Raji (cell line): Measurements from ENCODE around the gene MCAT.

ENCODE experiments used
- POLR2A ChIP-seq: IDR thresholded peaks from 2 replicates; pipeline ENCODE4 v1.6.1; 2011; ENCODE audit warnings: low read depth, low read length, control low read depth; ENCODE audit not compliant: insufficient read depth

The MCAT gene, protein sequence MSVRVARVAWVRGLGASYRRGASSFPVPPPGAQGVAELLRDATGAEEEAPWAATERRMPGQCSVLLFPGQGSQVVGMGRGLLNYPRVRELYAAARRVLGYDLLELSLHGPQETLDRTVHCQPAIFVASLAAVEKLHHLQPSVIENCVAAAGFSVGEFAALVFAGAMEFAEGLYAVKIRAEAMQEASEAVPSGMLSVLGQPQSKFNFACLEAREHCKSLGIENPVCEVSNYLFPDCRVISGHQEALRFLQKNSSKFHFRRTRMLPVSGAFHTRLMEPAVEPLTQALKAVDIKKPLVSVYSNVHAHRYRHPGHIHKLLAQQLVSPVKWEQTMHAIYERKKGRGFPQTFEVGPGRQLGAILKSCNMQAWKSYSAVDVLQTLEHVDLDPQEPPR

GRCh38 chr22:43142880-43143562, at the start of gene MCAT:
TSS of gene MCAT (minus strand) at chr22:43143398. CDS start at chr22:43143348, 50 bp downstream.
- TF ChIP-seq POLR2A = peak; percentile 86

DNA sequence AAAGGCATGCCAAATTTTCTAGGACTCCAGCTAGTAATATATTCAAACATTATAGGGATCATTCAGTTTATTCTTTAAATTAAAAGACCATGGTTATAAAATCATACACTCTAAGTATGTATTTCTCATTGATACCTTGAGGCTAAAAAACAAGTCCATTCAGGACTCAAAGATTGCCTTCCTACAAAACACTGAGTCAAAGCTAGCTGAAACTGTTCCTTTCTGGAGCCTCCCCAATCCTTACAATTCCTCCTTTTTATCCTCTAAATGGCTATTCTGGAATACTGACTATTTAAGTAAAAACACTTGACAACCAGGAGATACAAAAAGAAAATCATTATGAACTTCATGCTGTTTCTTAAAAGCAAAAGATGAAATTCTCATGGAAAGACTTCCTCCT, 48.6 kb upstream of the MCAT start:
- TF ChIP-seq POLR2A = no peak

DNA sequence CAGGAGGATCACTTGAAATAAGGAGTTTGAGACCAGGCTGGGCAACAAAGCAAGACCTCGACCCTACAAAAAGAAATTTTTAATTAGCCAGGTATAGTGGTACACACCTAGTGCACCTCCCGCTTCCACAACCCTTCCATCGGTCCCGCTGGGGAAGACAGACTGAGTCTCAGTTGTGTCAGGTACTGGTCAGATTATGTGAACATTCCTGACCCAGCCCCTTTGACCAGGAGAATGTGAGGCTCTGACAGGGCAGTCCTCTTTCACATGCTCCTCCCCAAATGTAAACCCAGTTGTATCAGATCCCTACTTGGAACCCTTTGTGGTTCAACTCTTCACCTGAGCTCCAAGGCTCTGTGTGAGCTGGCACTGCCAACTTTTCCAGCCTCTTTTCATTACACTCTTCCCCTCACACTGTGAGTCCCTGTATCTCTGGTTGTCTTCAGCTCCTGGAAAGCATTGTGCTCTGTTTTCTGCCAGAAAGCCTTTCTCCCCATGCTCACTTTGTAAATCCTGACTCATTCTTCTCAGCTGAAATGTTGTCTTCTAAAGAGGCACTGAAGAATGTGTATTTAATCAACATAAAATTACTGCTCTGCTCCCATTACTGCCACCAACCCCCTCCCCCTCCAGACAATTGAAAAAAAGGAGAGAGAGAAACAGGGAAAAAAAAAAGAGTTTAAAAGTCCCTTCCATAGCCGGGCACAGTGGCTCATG, 45.8 kb upstream of the MCAT start:
- TF ChIP-seq POLR2A = no peak

DNA sequence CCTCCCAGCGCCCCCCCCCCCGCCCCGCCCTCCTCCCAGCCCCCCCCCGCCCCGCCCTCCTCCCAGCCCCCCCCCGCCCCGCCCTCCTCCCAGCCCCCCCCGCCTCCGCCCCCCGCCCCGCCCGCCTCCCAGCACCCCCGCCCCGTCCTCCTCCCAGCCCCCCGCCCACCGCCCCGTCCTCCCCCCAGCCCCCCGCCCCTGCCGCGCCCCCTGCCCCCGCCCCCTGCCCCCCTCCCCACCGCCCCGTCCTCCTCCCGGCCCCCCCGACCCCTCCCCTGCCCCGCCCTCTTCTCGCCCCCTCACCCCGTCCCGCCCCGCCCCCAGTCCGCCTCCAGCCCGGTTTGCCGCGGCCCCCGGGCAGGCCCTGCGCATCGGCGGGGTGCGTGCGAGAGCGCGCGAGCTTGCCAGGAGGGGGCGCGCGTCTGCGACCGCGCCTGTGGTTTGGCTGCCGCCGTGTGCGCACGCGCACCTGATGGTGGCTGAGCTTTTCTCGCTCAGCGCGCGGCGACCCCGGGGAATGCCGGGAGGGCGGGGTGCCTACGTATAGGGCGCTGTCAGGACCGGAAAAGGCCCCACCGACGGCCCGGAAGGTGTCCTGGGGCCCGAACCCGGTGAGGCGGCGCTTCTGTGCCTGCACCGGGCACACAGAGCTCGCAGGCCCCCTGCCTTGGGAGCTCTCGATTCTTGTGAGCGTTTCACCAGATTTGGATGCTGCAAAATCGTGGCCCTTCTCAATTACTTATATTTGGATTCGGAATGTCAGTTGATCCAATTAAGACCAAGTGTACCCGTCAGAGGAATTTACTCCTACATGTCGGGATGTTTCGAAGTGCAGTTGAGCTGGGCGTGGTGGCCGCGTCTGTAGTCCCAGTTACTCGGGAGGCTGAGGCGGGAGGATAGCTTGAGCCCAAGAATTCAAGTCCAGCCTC, 44.2 kb upstream of the MCAT start:
- peak; percentile 94 for TF ChIP-seq POLR2A

DNA sequence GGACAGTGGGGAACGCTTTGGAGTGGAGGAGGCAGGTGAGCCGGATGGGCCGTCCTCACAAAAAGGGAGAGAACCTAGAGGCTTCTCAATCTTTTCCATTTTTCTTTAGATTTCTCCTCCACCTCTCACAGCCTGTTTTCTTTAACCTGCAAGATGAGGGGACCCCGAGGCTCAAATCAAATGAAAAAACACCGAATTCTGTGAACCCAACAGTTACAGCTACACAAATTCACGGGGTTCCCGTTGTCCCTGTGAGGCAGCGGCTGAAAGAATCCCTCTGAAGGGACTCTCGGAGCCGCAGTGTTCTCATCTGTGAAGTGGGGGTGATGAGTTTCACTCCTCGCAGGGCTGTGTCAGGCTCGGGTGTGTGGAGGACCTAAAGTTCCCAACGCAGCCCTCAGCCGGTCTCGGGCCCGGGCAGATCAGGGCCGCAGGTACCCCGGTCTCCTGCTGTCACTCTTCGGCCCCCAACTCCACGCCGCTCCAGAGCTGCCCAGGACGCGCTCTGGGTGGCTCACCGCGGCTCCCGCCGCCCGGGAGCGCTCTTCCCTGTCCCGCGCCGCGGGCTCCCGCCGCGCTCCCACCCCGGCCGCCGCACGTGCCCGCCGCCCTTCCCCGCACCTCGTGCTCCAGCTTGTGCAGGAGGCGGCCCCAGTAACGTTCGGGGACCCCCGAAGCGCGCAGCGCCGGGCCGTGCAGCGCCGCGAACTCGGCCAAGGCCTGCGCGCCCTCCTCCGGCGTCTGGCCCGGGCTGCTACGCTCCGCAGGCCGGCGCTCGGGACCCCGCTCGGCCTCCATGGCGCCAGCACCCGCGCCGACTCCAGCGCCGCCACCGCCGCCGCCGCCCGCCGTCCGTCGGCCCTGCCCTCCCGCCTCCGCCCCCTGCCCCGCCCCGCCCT, 43.3 kb upstream of the MCAT start, which contains the start of gene TTLL12:
Gene TTLL12, minus strand, starts transcription at position 863 of the 899 bp plus-strand sequence. Its CDS starts 65 bp downstream, at position 798.
- peak; percentile 74 for TF ChIP-seq POLR2A

DNA sequence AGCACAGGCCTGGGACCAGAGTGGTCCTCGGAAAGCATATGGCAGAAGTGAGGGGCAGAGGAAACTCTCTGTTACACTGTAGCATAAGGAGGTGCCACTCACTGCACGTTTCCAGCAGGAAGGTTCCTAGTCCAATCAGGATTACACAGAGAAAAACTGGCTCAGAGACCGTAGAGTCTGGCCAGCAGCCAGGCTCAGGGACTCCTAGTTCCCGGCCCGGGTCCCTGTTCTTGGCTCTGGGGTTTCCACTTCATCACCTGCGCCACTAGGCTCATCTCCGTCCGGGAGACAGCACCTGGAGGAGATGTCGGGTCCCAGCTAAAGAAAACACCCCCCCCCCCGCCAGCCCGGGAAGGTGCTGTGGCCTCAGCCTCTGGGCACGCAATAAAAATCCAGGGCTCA, 42.7 kb upstream of the MCAT start:
- TF ChIP-seq POLR2A = no peak

DNA sequence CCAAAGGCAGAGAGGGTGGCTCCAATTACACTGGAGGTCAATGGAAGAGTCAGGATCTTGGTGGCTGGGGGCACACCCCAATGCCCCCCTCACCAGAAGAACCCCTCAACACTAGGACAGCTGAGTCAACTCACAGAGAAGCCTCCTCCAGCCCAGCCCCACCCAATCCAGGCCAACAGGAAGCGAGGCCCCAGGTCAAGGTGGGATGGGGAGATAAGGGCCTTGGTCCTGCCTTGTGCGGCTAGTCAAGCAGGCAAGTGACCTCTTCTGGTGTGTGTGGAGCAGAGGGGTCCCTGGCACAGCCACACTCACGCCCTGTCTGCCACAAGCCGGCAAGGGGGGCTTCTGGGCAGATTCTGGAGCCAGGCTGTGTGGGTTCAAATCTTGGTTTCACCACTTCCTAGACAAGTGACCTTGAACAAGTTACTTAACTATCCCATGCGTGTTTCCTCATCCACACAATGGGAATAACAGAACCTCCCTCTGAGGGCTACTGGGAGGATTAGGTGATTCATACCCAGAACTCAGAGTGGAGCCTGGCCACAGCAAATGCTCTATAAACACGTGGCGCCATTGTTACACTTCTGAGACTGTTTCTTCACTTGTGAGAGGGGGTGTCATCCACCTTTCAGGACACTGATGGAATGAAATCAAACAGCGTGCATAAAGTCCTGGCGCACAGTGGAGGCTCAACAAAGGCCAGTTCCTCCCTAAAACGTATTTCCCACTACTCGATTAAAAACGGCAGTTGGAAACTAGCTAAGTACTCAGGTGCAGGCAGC, 40.5 kb upstream of the MCAT start:
- TF ChIP-seq POLR2A = no peak

DNA sequence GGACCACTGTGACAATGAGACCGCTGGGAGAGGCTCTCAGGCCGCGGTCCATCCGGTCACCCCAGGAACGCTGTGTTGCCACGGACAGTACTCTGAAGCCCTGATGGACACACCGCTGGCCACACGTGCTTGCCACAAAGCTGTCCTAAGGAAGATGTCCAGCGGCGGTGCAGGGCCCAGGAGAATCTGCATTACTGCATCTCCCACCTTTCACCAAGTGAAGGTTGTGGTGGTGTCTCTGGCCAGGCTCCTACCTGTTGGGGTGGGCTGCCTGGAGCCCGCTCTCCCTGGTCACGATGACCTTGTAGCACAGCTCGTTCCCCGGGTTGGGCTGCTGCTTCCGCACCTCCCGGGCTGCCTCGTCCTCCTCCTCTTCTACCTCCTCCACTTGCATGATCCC, 39.5 kb upstream of the MCAT start:
- no peak for TF ChIP-seq POLR2A

DNA sequence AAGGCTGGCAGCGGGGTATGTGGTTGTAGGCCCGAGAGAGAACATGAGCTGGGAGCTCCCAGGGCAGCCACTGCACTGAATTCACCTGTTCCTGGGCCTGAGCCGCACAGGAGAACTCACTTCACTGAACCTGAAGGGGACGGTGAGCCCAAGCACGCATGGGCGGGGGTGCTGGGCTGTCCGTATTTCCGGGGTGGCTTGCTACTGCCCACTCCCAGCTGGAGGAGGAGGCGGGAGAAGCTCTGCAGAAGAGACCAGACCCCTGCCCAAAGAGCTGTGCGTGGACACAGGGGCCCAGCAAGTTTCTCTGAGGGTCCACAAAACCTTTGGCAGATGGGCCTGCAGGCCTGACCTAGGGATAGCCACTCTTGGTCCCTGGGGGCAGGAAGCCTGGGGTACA, 38.9 kb upstream of the MCAT start:
- TF ChIP-seq POLR2A = no peak

DNA sequence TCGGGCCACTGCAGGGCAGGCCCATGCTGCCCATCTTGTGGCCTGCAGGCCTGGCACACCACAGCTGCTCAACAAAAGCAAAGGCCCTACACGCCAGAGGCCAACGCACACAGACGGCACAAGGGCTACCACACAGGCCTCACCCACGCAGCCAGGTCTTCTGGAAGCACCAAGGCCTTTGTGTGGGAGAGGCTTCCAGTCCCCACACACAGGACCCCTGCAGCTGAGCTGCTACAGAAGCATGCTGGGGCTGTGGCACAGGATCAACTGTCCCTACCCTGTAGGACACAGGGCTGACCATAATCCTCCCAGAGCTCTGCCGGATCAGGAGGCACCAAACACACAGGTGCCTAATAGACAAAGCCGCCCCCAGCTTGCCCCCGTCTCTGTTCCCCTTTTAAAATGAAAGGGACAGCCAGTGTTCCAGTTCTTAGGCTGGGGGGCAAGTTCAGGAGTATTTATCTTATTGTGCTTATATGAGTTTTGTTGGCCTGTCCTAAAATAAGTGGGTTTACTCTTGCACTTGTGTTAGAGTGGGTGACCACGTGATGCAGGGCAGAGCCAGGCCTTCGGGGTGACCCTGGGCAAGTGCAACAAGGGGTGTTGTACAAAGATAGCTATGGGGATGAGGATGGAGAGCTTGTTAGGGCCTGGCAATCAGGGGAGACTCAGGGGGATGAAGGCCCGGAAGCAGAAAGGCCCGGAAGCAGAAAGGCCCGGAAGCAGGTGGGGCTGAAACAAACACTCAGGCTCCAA, 38.3 kb upstream of the MCAT start:
- 0 out of 2 replicates have a peak, but pooled peaks have one; percentile 17 for TF ChIP-seq POLR2A

DNA sequence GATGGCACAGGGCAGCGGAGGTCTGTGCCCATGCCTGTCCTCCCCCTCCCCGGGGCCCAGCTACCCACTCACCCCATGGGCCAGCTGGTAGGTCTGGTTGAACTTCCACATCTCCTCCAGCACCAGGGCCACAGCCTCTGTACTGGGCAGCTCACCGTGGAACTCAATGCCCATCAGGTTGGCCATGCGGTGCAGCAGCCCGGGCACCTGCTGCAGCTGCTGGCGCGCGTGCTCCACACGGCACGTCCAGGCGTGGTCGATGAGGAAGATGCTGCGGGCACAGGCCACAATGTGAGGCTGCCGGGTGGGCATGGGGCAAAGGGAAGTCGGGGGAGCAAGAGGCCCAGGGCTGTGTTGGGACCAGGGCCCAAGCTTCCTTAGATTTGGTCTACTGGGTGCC, 37.5 kb upstream of the MCAT start:
- no peak for TF ChIP-seq POLR2A

GRCh38 chr22:43179911-43180195, 36.7 kb upstream of the MCAT start:
- no peak for TF ChIP-seq POLR2A

DNA sequence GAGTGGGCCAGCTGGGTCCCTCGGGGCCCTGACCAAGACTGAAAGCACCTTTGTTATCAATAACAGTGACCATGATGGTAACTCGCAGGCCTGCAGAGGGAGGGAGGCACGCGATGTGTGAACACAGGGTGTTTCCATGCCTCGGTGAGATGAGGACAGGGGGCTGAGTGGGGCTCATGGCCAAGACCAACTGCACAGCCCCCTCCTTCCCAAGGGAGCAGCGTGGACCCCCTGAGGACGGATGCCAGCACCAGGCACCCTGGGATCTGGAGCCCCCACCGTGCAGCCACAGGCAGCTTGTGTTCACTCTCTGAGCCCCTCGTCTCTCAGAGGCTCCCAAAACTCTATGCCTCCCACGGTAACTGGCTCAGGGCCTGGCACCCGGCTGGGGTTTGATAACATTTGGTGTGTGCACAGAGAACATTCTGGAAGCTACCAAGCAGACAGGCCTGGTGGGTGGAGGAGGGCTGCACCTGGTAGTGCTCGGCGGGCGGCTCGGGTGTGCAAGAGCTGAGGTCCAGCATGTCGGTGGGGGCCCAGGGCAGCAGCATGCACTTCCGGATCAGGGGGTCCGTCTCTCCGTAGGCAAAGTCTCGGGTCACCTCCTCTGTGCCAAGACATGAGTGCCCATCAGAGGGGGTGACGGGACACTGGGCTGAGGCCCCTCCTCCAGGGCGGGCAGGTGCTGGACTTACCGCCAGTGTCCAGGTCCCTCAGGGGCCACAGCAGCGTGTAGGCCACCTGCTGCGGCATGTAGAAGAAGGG, 36.1 kb upstream of the MCAT start:
- TF ChIP-seq POLR2A = no peak
